GM12891 (cell line): ENCODE measurements around the gene COX5B.
"Not testable (repeated sequence)": the region's sequence is repeated elsewhere in the genome, so short reads cannot be mapped to it uniquely, and the experiment has no call there.

ENCODE experiments used
- DNase-seq: peaks from one replicate; pipeline ENCODE4 v3.0.0; 2011; ENCODE audit warnings: low spot score; ENCODE audit not compliant: insufficient read length
- FAIRE-seq: peaks from 2 replicates; lab custom pipeline; 2011; peaks lifted over from hg19 to GRCh38; lab: Jason Lieb, UNC
- PAX5 ChIP-seq: IDR thresholded peaks from 2 replicates; pipeline ENCODE4 v1.6.1; 2011; ENCODE audit warnings: low read length, moderate library complexity, mild to moderate bottlenecking; ENCODE audit not compliant: insufficient read depth, severe bottlenecking
- POLR2A ChIP-seq: IDR thresholded peaks from 2 replicates; pipeline ENCODE4 v1.6.1; 2011; ENCODE audit warnings: low read depth, low read length, control low read depth
- POLR2AphosphoS5 ChIP-seq: IDR thresholded peaks from 2 replicates; pipeline ENCODE4 v1.6.1; 2011; ENCODE audit warnings: low read depth, low read length, control low read depth
- POU2F2 ChIP-seq: IDR thresholded peaks from 2 replicates; pipeline ENCODE4 v1.6.1; 2011; ENCODE audit warnings: low read depth, mild to moderate bottlenecking, control low read depth, low read length, moderate library complexity
- SPI1 ChIP-seq: IDR thresholded peaks from 2 replicates; pipeline ENCODE4 v1.6.1; 2011; ENCODE audit warnings: low read depth, low read length, control low read depth
- TAF1 ChIP-seq: IDR thresholded peaks from 2 replicates; pipeline ENCODE4 v1.6.1; 2011; ENCODE audit warnings: low read depth, low read length, control low read depth

COX5B gene

DNA sequence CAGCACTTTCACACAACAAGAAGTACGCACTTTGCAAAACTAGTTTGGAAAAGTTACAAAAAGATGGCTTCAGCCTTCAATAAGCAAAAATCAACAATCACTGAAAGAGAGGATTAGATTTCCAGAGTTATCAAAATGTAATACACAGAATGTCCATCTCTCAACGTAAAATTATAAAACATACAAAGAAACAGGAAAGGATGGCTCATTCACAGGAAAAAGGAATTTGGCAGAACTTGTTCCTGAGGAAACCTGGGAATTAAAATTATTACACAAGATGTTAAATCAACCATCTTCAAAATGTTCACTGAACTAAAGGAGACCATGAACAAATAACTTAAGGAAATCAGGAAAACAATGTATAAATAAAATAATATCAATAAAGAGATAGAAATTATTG, 31.6 kb downstream of the COX5B start:
- TF ChIP-seq PAX5: no peak
- TF ChIP-seq POLR2A: no peak
- TF ChIP-seq POLR2AphosphoS5: no peak
- no peak for TF ChIP-seq POU2F2
- no peak for TF ChIP-seq SPI1
- no peak for TF ChIP-seq TAF1
- no peak for FAIRE-seq
- no peak for DNase-seq

DNA sequence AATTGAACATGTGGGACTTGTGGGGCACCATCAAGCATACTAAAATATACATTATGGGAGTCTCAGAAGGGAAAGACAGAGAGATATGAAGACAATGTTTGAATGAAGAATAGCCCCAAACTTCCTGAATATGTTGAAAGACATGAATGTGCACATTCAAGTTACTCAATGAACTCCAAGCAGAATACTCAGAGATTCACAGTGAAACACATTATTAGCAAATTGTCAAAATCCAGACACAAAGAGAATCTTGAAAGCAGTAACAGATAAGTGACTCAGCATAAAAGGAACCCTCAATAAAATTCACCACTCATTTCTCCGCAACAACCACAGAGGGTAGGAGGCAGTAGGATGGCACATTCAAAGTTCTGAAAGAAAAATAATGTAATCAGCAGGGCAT, 32.4 kb downstream of the COX5B start:
- no peak for DNase-seq
- FAIRE-seq: no peak
- TF ChIP-seq TAF1 (no peak), PAX5 (no peak), POLR2A (no peak), POLR2AphosphoS5 (no peak), SPI1 (no peak), POU2F2 (no peak)

DNA sequence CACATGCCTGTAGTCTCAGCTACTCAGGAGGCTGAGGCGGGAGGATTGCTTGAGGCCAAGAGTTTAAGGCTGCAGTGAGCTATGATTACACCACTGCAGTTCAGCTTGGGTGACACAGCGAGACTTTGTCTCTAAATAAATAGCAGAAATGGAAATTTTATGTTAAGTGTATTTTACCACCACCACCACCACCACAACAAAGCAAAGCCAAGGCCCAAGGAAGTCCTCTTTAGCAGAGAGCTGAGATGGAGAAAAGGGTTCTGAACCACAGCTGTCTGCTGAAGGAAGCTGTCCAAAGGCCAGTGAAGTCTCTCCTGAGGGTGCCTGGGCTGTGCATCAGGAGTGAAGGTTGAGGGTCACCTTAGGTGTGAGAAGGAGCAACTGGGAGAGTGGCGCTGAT, 41.4 kb downstream of the COX5B start:
- not testable (repeated sequence) for FAIRE-seq, DNase-seq

DNA sequence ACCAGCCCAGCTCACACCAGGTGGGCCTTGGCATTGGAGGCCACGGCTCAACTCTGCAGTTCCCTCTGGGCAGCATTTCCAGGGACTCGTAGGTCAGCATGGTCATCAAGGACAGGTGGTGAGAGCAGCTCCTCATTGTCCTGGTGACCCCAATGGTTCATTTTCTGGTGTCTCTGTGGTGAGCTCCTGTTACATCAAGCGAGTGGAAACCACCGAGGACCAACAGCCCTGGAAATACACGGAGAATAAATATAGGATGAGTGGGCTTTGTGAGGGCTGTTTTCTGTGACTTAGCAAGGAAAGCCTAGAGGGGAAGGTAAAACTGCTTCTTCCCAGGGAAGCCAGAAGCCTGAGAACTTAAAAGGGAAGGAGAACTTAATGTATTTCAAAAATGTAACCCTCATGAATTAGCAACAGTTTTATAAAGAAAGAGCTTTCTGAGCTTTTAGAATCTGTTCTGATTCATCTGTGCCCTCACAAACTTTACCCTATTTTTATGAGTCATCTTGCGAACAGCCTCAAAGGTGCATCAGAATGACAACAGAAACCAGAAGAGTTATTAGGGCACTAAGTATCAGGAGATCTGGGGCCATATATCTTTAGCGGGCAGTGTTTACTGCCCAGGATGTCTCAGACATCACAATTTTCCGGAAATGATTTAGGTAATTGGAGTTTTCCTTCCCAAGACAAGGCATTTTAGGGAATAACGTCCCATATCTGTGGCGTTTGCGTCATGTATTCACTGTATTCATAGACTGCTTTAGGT, 42.4 kb downstream of the COX5B start:
- FAIRE-seq (no peak), DNase-seq (no peak)
- TF ChIP-seq POLR2AphosphoS5 (no peak), POLR2A (no peak), TAF1 (no peak), POU2F2 (no peak), SPI1 (no peak), PAX5 (no peak)

DNA sequence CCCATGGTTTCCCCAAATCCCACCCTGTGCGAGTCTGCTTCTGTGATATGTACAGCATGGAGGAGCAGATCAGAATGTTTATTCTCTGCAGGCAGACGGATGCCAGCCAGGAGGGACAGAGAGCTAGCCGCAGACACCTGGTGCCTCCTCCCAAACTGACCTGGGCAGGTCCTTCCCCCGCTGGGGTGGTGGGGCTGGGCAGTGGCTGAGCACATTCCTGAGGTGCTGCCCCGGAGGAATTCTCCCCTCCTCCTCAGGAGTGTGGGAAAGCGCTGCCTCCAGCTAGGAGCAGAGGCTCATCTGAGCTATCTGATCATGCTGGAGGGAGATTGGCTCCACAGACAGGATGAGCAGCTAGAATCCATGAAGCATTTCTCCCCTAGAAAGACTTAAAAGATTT, 45.3 kb downstream of the COX5B start:
- FAIRE-seq: no peak
- TF ChIP-seq PAX5 (no peak), POU2F2 (no peak), SPI1 (no peak), TAF1 (no peak), POLR2AphosphoS5 (no peak), POLR2A (no peak)
- DNase-seq: no peak

DNA sequence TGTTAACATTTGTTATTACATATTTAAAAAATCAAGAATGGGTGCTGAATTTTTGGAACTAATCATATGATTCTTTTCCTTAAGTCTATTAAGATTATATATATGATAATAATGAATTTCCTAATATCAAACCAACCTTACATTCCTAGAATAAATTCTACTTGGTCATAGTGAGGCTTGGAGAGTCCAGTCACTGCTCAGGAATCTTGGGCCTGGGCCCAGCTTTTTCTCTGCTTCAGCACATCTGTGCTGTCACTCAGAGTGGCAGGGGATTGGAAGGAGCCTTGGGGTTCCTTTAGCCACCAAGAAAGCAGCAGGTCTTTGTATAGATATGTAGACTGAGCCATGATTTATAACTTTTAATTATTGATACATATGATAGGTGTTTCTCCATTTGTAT, 47.6 kb downstream of the COX5B start:
- no peak for DNase-seq
- FAIRE-seq: no peak
- no peak for TF ChIP-seq POU2F2

DNA sequence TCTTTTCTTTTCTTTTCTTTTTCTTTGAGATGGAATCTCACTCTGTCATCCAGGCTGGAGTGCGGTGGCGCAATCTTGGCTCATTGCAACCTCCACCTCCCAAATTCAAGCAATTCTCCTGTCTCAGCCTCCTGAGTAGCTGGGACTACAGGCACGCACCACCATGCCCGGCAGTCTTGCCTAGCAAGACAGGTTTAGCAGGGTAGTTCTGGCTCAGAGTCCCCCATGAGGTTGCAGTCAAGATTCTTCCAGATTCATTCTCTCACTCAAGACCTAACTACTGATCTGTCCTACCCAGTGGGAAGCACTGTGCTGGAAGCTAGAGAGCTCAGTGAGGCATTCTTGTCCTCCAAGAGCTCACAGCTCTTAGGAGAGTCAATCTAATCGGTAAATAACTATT, 49.9 kb downstream of the COX5B start:
- no peak for DNase-seq
- FAIRE-seq: no peak
- TF ChIP-seq SPI1: no peak
- TF ChIP-seq POLR2AphosphoS5: no peak
- TF ChIP-seq POLR2A: no peak
- TF ChIP-seq POU2F2: no peak
- no peak for TF ChIP-seq PAX5
- no peak for TF ChIP-seq TAF1

DNA sequence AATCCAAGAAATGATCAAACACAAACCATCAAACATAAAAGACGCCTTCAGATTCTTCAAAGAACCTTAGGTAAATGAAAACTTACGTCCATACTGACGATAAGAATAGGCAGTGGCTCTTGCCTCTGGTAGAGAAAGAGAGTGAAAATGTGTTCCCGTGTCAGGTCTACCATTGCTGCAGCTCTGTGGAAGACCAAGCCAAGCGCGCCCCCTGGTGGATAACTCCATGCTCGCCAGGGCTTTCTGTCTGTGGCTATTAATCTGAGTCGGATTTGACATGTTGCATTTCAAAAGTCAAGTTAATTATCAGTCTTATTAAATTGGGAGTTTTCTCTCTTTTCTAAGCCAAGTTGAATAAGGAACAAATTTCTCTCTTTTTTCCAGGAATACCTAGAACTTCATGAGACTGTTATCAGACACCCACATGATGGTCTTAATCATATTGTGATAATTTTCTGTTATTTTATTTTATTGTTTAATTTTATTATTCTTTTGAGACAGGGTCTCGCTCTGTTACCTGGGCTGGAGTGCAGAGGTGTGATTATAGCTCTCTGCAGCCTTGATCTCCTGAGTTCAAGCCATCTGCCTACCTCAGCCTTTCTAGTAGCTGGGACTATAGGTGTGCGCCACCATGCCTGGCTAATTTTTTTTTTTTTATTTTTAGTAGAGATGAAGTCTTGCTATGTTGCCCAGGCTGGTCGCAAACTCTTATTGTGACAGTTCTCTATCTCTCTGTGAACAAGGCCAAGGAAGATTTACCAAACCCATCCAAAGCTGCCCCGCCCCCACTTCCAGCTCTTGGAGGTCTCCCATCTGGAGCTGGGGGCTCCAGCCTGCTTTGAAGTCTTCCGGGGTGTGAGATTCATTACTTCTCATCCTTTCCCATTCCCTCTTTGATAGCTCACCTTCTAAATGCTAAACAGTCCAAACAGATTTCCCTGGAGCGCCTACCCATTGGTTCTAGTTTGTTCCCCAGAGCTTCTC, 51.7 kb downstream of the COX5B start:
- TF ChIP-seq POLR2A (no peak), SPI1 (no peak), PAX5 (no peak), TAF1 (no peak), POU2F2 (no peak), POLR2AphosphoS5 (no peak)
- peak; percentile 74 for FAIRE-seq

More for the DNA sequence above, 51.7 kb downstream of the COX5B start:
- DNase-seq: peak; percentile 59
